Occipital lobe (tissue), 2 donors: Measurements from ENCODE around the gene PSG7. TPM values are rescaled to one million over a fixed set of nuclear protein-coding genes. Genes with fewer than 3 reads are reported as not detected.
"Not testable (repeated sequence)": the region's sequence is repeated elsewhere in the genome, so short reads cannot be mapped to it uniquely, and the experiment has no call there.

ENCODE experiments used
- DNase-seq: peaks from one replicate; lab custom pipeline; 2025; lab: John Stamatoyannopoulos, UW
- total RNA-seq: library from RNA; depleted of rRNA; stranded (reverse); fragments of >200 nt; gene quantifications from one replicate; pipeline ENCODE4 v1.2.3, GENCODE V29; 2014

PSG7 gene
- not detected for total RNA-seq

- DNase-seq, result not testable (repeated sequence)
These were observed at the start of gene PSG7 for GRCh38 chr19:42937107-42937506. TSS of gene PSG7 (minus strand) at chr19:42937207. CDS start at chr19:42937076, 131 bp downstream.

GRCh38 chr19:42985588-42985987, 48.6 kb upstream of the PSG7 start:
- DNase-seq, result no peak

GRCh38 chr19:42982111-42982510, 45.1 kb upstream of the PSG7 start:
- DNase-seq, result not testable (repeated sequence)

- not testable (repeated sequence) for DNase-seq
These were observed 34.4 kb upstream of the PSG7 start for GRCh38 chr19:42971451-42971850.

GRCh38 chr19:42965176-42965575, 28.2 kb upstream of the PSG7 start:
- DNase-seq, result no peak

GRCh38 chr19:42961119-42961518, 24.1 kb upstream of the PSG7 start:
- no peak for DNase-seq

GRCh38 chr19:42952126-42952525, 15.1 kb upstream of the PSG7 start:
- DNase-seq, result not testable (repeated sequence)

- not testable (repeated sequence) for DNase-seq
These were observed 14.5 kb upstream of the PSG7 start for GRCh38 chr19:42951476-42951875.

- no peak for DNase-seq
These were observed 5.3 kb upstream of the PSG7 start for GRCh38 chr19:42942187-42942789.

- DNase-seq, result not testable (repeated sequence)
These were observed 2.3 kb downstream of the PSG7 start for GRCh38 chr19:42934726-42935125.

GRCh38 chr19:42934183-42934582, 2.8 kb downstream of the PSG7 start:
- DNase-seq, result not testable (repeated sequence)

GRCh38 chr19:42933412-42933811, 3.6 kb downstream of the PSG7 start:
- not testable (repeated sequence) for DNase-seq

GRCh38 chr19:42932485-42933101, 4.4 kb downstream of the PSG7 start:
- DNase-seq, result not testable (repeated sequence)

GRCh38 chr19:42930214-42930613, 6.8 kb downstream of the PSG7 start:
- DNase-seq, result not testable (repeated sequence)

- DNase-seq, result no peak
These were observed 8.1 kb downstream of the PSG7 start for GRCh38 chr19:42928896-42929295.

GRCh38 chr19:42926781-42927180, 10.2 kb downstream of the PSG7 start:
- no peak for DNase-seq

GRCh38 chr19:42923106-42923505, 13.9 kb downstream of the PSG7 start:
- DNase-seq, result not testable (repeated sequence)

GRCh38 chr19:42920971-42921370, 16.0 kb downstream of the PSG7 start:
- DNase-seq, result not testable (repeated sequence)

GRCh38 chr19:42919757-42920079, 17.3 kb downstream of the PSG7 start:
- DNase-seq, result no peak

- not testable (repeated sequence) for DNase-seq
These were observed 17.8 kb downstream of the PSG7 start for GRCh38 chr19:42919070-42919756.

GRCh38 chr19:42918377-42919069, 18.5 kb downstream of the PSG7 start:
- not testable (repeated sequence) for DNase-seq

- not testable (repeated sequence) for DNase-seq
These were observed 19.4 kb downstream of the PSG7 start, which contains the start of gene PSG6 for GRCh38 chr19:42917634-42918033. TSS of gene PSG6 (minus strand) at chr19:42917894. CDS start at chr19:42917792, 102 bp downstream.
